K562 (cell line): ENCODE results near the gene PCGF6. TPM values are rescaled to one million over a fixed set of nuclear protein-coding genes. Genes with fewer than 3 reads are reported as not detected.

ENCODE experiments used
- REST ChIP-seq, 2 experiments: fragments of 450-650 bp; formaldehyde crosslinking in 1 of 2; IDR thresholded peaks; 2 replicates each; pipeline versions ENCODE4 v1.4.0 to v1.6.1; 2014 to 2020; ENCODE audit warnings: mild to moderate bottlenecking in 2 of 2, borderline replicate concordance in 1 of 2, low read depth in 1 of 2
- polyA plus RNA-seq, 8 experiments: library from polyadenylated mRNA; depleted of rRNA in 4 of 8; stranded (reverse) in 5 of 8; unstranded in 3 of 8; fragments of >200 nt; fragmentation: Nextera tagmentation in 2 of 8; fragmentation: Illumina TruSeq in 1 of 8; extraction: Ambion mirVana in 2 of 8; extraction: Trizol in 1 of 8; gene quantifications; 2 replicates each; pipeline versions ENCODE4 v1.2.1 to v1.2.3, GENCODE V29; 2011 to 2014; ENCODE audit warnings: inconsistent platforms in 1 of 8, missing spikeins in 1 of 8
- total RNA-seq, 7 experiments: library from RNA; depleted of rRNA in 6 of 7; stranded (reverse); fragments of >200 nt in 6 of 7; fragmentation: Illumina TruSeq in 2 of 7; extraction: Trizol in 2 of 7; gene quantifications; 2 replicates each; pipeline versions ENCODE4 v1.2.1 to v1.2.3, GENCODE V29; 2011 to 2021; ENCODE audit warnings: low replicate concordance in 1 of 7

The PCGF6 gene
- total and polyA plus RNA-seq, 9 of the 15 experiments (the other 6 are each of a cell fraction or from before 2014, with no cell fraction given) = 8.4 to 24.6 (median 20.6) TPM

GRCh38 chr10:103265717-103266329 is 85.1 kb downstream of the PCGF6 start (continued):
- peak; percentile 98 for TF ChIP-seq REST (IDR thresholded peaks at IDR 0.05; ENCODE audit: borderline replicate concordance)
- TF ChIP-seq REST (CRISPR knock-in tag; IDR thresholded peaks at IDR 0.05; ENCODE audit: low read depth) = peak; percentile 94
